SKM-1 treated with dmso at 0.1 percent for 144 hours (cell line): ENCODE measurements around the gene KRTAP5-7.
"Not testable (repeated sequence)": the region's sequence is repeated elsewhere in the genome, so short reads cannot be mapped to it uniquely, and the experiment has no call there.

Experiments
- DNase-seq: peaks from one replicate; lab custom pipeline; 2025; ENCODE audit not compliant: unreplicated experiment; lab: John Stamatoyannopoulos, UW

The KRTAP5-7 gene

GRCh38 chr11:71532036-71532610, 5.1 kb downstream of the KRTAP5-7 start:
- no peak for DNase-seq

DNA sequence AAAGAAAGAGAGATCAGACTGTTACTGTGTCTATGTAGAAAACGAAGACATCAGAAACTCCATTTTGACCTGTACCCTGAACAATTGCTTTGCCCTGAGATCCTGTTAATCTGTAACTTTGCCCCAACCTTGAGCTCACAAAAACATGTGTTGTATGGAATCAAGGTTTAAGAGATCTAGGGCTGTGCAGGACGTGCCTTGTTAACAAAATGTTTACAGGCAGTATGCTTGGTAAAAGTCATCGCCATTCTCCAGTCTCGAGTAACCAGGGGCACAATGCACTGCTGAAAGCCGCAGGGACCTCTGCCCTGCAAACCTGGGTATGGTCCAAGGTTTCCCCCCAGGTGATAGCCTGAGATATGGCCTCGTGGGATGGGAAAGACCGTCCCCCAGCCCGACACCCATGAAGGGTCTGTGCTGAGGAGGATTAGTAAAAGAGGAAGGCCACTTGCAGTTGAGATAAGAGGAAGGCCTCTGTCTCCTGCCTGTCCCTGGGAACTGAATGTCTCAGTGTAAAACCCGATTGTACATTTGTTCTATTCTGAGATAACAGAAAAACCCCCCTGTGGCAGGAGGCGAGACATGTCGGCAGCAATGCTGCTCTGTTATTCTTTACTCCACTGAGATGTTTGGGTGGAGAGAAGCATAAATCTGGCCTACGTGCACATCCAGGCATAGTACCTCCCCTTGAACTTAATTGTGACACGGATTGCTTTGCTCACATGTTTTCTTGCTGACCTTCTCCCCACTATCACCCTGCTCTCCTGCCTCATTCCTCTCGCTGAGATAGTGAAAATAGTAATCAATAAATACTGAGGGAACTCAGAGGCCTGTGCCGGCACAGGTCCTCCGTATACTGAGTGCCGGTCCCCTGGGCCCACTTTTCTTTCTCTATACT, 7.9 kb downstream of the KRTAP5-7 start:
- not testable (repeated sequence) for DNase-seq

DNA sequence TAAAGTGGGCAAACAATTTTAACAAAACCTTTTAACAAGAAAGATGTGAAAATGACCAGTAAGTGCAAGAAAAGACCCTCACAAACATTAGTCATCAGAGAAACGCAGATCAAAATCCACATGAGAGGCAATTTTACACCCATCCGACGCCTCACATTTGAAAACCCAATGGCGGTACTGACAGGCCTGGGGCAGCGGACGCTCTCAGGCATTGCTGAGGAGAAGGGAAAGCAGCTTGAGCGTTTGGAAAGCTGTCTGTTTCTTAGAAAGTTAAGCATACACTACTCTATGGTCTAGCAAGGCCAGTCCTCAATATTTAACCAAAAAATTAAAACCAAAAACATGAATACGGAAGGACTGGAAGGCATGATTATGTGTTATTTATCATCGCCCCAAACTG, 8.8 kb downstream of the KRTAP5-7 start:
- no peak for DNase-seq

DNA sequence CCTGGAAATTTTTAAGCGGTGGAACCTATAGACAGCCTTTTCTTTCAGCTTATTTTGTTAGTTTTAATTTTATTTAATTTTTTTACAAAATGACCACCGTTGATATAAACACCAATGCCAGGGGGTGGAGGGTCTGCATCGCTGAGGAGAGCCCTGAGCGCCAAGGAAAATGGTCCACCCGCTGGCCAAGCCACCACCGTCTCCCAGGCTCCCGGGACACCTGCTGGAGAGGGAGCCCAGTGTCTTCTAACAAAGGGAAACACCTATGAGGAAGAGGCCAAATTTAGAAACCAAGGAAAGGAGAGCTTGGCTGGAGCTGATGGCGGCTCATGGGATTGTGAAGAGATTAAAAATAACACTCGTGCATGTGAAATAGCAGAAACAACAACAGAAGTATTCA, 10.5 kb downstream of the KRTAP5-7 start:
- DNase-seq, result no peak

GRCh38 chr11:71537977-71538665, 11.1 kb downstream of the KRTAP5-7 start, which contains the start of gene KRTAP5-8:
Gene KRTAP5-8 (plus strand): TSS chr11:71538025. CDS start chr11:71538056, 31 bp downstream.
- DNase-seq, result not testable (repeated sequence)

DNA sequence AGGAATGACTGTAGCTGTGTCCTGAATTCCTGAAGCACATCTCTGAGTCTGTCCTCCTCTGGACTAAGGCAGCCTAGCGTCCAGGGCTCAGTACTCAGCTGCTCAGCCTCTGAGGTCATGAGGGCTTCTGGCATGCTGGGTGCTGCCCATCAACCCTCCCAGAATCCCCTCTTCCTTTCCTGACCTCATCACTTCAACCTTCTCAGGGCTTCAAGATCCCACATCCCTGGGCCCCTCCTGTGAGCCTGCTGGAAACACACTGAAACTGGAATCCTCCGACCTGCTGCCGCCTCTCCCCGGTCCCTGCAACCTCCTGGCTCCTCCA, 11.6 kb downstream of the KRTAP5-7 start:
- no peak for DNase-seq

- DNase-seq, result no peak
These were observed 11.9 kb downstream of the KRTAP5-7 start for GRCh38 chr11:71539017-71539416.

DNA sequence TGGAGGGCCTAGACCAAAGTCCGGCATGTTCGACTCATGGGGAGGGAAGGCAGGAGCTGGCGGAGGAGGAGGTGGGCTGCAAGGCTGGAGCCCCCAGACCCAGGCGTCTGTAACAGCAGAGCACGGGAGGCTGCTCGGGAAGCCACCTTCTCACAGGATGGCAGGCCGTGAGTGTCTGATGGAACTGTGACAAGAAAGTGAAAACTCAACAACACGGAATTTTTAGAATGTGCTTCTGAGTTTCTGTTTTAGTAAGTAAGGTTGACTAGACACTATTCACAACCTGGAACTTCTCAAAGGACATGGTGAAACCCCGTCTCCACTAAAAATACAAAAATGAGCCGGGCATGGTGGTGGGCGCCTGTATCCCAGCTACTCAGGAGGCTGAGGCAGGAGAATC, 12.9 kb downstream of the KRTAP5-7 start:
- DNase-seq, result not testable (repeated sequence)

- not testable (repeated sequence) for DNase-seq
These were observed 13.6 kb downstream of the KRTAP5-7 start for GRCh38 chr11:71540521-71541304.

GRCh38 chr11:71542382-71542781, 15.3 kb downstream of the KRTAP5-7 start:
- no peak for DNase-seq

DNA sequence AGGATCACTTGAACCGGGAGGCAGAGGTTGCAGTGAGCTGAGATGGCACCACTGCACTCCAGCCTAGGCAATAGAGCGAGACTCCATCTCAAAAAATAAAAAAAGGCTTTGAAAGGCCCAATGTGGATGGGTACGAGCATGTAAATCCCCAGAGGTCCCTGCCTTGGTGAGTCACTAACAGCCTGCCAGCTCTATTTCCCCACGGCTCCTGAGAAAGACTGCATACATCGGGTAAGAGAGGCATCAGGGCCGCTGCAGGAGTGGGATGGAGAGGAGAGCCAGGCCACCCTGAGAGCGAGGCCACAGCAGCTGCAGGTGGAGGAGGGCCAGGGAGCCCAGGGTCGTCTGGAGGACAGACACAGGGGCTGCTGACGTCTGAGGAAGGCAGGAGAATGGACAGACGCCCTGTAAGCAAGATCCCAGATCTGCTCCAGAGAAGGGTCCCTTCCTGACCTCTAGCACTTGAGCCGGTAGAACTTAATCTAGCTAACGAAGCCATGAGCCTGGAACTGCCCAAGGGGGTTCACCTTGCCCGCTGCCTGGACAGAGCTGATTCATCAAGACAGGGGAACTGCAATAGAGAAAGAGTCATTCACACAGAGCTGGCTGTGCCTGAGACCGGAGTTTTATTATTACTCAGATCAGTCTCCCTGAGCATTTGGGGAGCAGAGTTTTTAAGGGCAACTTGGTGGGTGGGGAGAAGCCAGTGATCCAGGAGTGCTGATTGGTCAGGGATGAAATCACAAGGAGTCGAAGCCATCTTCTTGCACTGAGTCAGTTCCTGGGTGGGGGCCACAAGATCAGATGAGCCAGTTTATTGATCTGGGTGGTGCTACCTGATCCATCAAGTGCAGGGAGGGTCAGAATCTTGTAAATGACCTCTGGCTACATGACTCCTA, 16.1 kb downstream of the KRTAP5-7 start:
- DNase-seq, result no peak

- no peak for DNase-seq
These were observed 16.8 kb downstream of the KRTAP5-7 start for GRCh38 chr11:71543866-71544265.

DNA sequence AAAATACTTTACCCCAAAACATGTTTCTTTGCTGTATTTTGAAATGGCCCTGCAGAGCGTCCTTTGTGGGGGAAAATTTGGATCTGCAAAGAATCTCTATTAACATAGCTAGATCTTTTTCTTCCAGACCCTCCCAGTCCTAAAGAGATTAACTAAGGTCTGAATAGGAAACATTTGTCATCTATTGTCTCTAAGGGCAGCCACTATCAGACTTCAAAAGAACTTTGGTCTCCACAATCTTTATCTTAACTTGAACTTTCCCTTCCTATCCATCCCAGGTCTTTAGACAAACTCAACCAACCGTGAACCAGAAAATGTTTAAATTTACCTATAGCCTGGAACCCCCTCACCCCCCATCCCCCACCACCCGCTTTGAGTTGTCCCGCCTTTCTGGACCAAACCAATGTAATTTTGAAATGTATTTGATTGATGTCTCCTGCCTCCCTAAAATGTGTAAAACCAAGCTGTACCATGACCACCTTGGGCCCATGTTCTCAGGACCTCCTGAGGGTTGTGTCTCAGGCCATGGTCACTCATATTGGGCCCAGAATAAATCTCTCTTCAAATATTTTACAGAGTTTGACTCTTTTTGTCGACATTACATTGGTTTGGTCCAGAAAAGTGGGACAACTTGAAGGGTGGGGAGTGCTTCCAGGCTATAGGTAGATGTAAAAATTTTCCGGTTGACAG, 17.6 kb downstream of the KRTAP5-7 start:
- DNase-seq, result no peak

GRCh38 chr11:71545405-71545966, 18.4 kb downstream of the KRTAP5-7 start:
- no peak for DNase-seq

GRCh38 chr11:71548120-71548519, 21.1 kb downstream of the KRTAP5-7 start, which contains the start of gene KRTAP5-9:
Gene KRTAP5-9 (plus strand): TSS chr11:71548420. CDS start chr11:71548658, 238 bp downstream.
- DNase-seq, result no peak

DNA sequence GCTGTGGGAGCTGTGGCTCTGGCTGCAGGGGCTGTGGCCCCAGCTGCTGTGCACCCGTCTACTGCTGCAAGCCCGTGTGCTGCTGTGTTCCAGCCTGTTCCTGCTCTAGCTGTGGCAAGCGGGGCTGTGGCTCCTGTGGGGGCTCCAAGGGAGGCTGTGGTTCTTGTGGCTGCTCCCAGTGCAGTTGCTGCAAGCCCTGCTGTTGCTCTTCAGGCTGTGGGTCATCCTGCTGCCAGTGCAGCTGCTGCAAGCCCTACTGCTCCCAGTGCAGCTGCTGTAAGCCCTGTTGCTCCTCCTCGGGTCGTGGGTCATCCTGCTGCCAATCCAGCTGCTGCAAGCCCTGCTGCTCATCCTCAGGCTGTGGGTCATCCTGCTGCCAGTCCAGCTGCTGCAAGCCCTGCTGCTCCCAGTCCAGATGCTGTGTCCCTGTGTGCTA, 21.7 kb downstream of the KRTAP5-7 start:
- no peak for DNase-seq

GRCh38 chr11:71551711-71552110, 24.6 kb downstream of the KRTAP5-7 start:
- peak; percentile 4 for DNase-seq

GRCh38 chr11:71554996-71555395, 27.9 kb downstream of the KRTAP5-7 start:
- DNase-seq, result no peak

- no peak for DNase-seq
These were observed 28.4 kb downstream of the KRTAP5-7 start for GRCh38 chr11:71555508-71555907.
